ENCODE data around the gene CTNNAL1.
"Not testable (repeated sequence)": the region's sequence is repeated elsewhere in the genome, so short reads cannot be mapped to it uniquely, and the experiment has no call there.

Gene CTNNAL1

GRCh38 chr9:108921200-108921599, 92.1 kb downstream of the CTNNAL1 start:
- DNase-seq = no peak

- DNase-seq = not testable (repeated sequence)
Measured at GRCh38 chr9:108920401-108920800, 92.9 kb downstream of the CTNNAL1 start.

- no peak for DNase-seq
Measured at GRCh38 chr9:108919517-108919916, 93.8 kb downstream of the CTNNAL1 start.

- DNase-seq = no peak
Measured at GRCh38 chr9:108913391-108913790, 99.9 kb downstream of the CTNNAL1 start.

- no peak for DNase-seq
Measured at GRCh38 chr9:108911820-108912219, 101.5 kb downstream of the CTNNAL1 start.

- DNase-seq = no peak
Measured at GRCh38 chr9:108910914-108911313, 102.4 kb downstream of the CTNNAL1 start.

- no peak for DNase-seq
Measured at GRCh38 chr9:108910402-108910801, 102.9 kb downstream of the CTNNAL1 start.

GRCh38 chr9:108905494-108905893, 107.8 kb downstream of the CTNNAL1 start:
- no peak for DNase-seq

- no peak for DNase-seq
Measured at GRCh38 chr9:108904161-108904560, 109.1 kb downstream of the CTNNAL1 start.

GRCh38 chr9:108903420-108904103, 109.7 kb downstream of the CTNNAL1 start:
- no peak for DNase-seq

- no peak for DNase-seq
Measured at GRCh38 chr9:108900176-108900575, 113.1 kb downstream of the CTNNAL1 start.

GRCh38 chr9:108899023-108899695, 114.1 kb downstream of the CTNNAL1 start:
- not testable (repeated sequence) for DNase-seq

- DNase-seq = no peak
Measured at GRCh38 chr9:108897324-108898096, 115.8 kb downstream of the CTNNAL1 start.

- DNase-seq = no peak
Measured at GRCh38 chr9:108894225-108894997, 118.9 kb downstream of the CTNNAL1 start.

Data from NCI-H2171 (cell line).